Measurements from ENCODE around the gene BEST3.
"Not testable (repeated sequence)": the region's sequence is repeated elsewhere in the genome, so short reads cannot be mapped to it uniquely, and the experiment has no call there.

DNA sequence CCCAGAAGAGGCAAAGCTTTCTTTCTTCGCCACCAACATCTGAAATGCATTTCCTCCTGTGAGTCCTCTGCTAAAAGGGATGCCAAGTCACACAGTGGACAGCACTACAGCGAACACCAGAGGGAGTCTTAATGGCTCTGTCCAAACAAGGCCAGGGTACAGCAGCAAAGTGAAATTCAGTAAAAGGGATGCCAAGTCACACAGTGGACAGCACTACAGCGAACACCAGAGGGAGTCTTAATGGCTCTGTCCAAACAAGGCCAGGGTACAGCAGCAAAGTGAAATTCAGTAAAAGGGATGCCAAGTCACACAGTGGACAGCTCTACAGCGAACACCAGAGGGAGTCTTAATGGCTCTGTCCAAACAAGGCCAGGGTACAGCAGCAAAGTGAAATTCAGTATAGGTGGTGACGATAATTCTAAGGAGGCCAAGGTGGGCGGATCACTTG, 34.1 kb downstream of the BEST3 start:
- TF ChIP-seq POLR2AphosphoS5 (IDR thresholded peaks at IDR 0.05; ENCODE audit: low read depth, low read length); POLR2A (IDR thresholded peaks at IDR 0.05; ENCODE audit: low read depth, low read length); TAF1 (IDR thresholded peaks at IDR 0.05; ENCODE audit: borderline replicate concordance, low read depth, low read length): not testable (repeated sequence)

All from GM12892 (cell line).